HG03565 (cell line): ENCODE measurements around the gene REL.
"Not testable (repeated sequence)": the region's sequence is repeated elsewhere in the genome, so short reads cannot be mapped to it uniquely, and the experiment has no call there.

Experiments used
- ATAC-seq: cut with Tn5 transposase; IDR thresholded peaks from one replicate; pipeline ENCODE4 v1.9.1; 2021; ENCODE audit warnings: mild to moderate bottlenecking, moderate library complexity; ENCODE audit not compliant: unreplicated experiment

The REL gene

DNA sequence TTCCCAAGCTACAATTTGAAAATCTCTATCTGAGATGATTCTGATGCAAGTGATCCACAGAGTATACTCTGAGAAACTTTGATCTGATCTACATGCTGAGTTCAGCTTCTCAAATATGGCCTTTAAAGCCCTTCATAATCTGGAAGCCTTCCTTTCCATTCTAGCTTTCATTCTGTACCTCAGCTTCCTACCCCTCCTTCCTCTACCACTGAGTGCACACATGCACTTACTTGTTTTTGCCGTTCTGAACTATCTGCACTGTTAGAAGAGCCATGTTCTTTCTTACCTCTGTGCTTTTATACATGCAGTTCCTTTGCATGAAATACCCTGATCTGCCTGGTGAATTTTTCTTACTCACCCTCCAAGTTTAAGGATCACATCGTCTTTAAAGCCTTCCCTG, 25.0 kb downstream of the REL start:
- no peak for ATAC-seq

DNA sequence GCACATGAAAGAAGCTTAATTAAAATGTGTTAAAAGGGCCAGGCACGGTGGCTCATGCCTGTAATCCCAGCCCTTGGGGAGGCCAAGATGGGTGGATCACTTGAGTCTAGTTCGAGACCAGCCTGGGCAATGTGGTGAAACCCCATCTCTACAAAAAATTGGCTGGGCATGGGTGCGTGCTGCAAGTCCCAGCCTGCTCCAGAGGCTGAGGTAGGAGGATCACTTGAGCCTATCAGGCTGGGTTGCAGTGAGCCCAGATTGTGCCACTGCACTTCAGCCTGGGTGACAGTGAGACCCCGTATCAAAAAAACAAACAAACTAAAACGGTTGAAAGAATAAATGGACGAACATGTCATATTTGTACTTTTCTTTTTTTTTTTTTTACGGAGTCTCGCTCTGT, 26.0 kb downstream of the REL start:
- ATAC-seq = no peak

GRCh38 chr2:60925994-60926740, 44.8 kb downstream of the REL start:
- no peak for ATAC-seq

DNA sequence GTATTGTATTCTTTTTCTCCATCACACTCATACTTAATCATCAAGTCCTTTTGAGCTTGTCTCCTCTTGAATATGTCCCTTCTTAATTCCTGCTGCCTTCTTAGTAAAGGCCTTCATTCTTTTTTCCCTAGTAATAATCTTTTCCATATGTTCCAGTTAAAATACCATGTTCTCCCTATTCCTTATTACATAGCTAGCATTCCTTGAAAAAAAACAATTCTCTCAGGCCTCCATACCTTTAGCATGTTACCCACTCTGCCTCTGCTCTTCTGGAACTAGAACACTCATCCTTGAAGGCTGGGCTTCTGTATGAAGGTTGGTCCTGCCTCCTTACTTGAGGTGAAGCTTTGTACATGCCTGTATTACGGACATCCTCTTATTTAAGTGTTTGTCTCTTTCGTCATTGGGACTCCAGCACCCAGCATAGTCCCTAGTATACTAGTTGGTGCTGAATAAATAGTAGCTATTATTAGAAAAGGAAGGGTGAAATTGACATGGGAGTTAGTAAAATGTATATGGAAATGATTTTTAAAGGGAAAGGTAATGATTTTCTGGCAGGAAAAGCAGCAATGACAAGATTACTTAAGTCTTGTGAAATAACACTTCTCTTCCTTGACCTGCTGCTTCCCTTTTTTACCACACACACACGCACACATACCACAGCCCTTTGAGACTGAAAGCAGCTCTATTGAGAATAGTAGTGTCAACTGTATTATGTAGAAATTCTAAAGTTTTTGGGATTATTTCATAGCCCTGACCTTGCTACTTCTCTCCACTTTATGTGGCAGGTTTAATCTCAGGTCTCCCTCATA, 45.6 kb downstream of the REL start:
- no peak for ATAC-seq

DNA sequence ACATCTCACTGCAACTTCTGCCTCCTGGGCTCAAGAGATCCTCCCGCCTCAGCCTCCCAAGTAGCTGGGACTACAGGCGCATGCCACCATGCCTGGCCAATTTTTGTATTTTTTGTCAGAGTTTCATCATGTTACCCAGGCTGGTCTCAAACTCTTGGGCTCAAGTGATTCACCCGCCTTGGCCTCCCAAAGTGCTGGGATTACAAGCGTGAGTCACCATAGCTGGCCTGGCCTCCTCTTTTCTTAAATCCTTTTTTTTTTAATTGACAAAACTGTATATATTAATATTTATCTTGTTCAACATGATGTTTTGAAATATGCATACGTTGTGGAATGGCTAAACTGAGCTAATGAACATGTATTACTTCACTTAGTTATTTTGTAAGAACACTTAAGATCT, 50.7 kb downstream of the REL start:
- ATAC-seq = not testable (repeated sequence)

- no peak for ATAC-seq
Observed at GRCh38 chr2:60932954-60933353, 51.6 kb downstream of the REL start.

DNA sequence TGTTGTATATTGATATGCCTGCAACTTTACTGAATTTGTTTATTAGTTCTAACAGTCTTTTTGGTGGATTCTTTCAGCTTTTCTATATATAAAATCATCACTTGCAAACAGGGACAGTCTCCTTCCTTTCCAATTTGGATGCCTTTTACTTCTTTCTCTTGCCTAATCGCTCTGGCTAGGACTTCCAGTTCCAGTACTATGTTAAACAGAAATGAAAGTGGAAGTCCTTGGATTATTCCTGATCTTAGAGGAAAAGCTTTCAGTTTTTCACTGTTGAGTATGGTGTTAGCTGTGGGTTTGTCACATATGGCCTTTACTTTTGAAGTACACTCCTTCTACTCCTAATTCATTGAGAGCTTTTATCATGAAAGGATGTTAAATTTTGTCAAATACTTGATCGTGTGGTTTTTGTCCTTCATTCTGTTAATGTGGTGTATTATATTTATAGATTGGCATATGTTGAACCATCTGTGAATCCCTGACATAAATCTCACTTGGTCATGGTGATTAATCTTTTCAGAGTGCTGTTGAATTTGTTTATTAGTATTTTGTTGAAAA, 52.9 kb downstream of the REL start:
- ATAC-seq = no peak

- ATAC-seq = no peak
Observed at GRCh38 chr2:60936757-60937156, 55.4 kb downstream of the REL start.

DNA sequence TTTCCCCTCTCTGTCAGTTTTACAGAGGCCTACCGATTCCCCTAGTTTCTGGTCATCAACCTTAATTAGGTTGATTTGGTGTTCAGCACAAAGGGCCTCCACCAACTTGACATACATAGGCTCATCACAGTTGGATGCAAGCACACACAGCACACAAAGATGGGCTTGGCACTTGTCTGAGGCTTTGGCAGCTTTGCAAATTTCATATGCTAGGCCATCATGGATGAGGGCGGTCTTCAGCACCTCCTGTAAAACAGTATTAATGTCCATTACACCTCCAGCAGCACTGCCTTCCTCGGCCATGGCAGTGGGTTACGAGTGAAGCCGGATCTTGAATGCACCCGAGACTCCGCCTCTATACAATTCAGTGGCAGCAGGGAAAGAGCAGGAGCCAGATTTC, 56.9 kb downstream of the REL start:
- ATAC-seq = no peak

DNA sequence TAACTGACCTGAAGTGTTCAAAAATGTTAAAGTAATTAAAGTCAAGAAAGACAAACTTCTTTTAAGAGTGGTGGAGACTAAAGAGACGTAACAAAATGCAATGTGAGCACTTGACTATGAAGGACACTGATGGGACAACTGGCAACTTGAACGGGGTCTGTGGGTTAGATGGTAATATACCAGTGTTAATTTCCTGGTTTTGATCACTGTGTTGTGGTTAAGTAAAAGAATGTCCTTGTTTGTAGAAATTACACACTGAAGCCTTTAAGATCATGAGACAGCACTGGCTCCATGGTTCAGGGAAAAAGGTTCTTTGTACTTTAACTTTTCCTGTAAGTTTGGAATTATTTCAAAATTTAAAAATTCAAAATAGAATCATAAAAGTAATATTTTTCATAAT, 58.2 kb downstream of the REL start:
- ATAC-seq = no peak

GRCh38 chr2:60945341-60945740, 64.0 kb downstream of the REL start:
- ATAC-seq = no peak

DNA sequence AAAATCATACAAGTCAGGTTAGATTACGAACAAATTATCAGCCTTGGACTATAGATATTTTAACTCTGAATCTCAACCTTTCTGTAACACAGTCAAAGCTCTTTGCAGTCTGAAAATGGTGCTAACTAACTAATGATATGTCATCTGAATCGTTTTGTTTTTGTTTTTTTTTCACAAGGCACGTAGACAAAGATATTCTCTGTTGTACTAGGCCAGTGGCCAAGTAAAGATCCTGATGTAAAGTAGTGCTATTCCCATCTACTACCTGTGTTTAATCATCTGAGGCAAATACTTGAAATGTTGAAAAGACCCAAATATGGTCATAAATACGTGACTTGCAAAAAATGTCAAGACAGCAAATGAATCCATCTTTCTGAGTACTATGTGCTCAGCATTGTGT, 65.7 kb downstream of the REL start:
- ATAC-seq = no peak

- ATAC-seq = no peak
Observed at GRCh38 chr2:60948161-60948560, 66.8 kb downstream of the REL start.

GRCh38 chr2:60948926-60949579, 67.7 kb downstream of the REL start:
- ATAC-seq = no peak

- no peak for ATAC-seq
Observed at GRCh38 chr2:60954139-60954538, 72.8 kb downstream of the REL start.

- no peak for ATAC-seq
Observed at GRCh38 chr2:60957224-60957623, 75.8 kb downstream of the REL start.

- ATAC-seq = no peak
Observed at GRCh38 chr2:60957643-60958042, 76.3 kb downstream of the REL start.

GRCh38 chr2:60958361-60958760, 77.0 kb downstream of the REL start:
- ATAC-seq = no peak

DNA sequence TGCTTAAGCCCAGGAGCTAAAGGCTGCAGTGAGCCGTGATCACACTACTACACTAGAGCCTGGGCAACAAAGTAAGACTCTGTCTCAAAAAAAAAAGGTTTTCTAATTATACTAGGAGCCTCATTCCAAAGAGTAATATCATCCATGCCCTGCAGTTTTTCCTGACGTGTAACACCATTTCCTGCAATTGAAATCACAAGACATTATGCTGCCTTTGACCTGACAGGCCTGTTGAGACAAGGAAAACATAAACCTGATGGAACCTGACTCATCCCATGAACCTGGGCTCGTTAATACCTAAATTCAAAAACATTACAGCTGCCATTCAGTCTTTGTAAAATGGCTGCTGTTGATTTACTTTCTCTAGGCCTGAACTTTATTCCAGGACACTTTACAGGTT, 77.4 kb downstream of the REL start:
- ATAC-seq = no peak

DNA sequence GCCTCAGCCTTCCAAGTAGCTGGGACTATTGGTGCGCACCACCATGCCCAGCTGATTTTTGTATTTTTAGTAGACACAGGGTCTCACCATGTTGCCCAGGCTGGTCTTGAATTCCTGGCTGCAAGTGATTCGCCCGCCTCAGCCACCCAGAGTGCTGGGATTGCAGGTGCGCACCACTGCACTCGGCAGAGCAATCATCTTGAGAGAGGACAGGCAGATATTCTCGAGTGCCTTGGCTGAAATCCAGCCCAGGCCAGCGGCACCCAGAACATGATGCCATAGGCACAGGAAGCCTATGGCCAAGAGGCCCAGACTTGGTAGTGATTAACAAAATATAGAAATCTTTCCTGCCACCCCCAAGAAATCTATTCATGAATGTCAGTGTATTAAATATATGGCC, 78.1 kb downstream of the REL start:
- ATAC-seq = no peak

- no peak for ATAC-seq
Observed at GRCh38 chr2:60960706-60961105, 79.3 kb downstream of the REL start.

DNA sequence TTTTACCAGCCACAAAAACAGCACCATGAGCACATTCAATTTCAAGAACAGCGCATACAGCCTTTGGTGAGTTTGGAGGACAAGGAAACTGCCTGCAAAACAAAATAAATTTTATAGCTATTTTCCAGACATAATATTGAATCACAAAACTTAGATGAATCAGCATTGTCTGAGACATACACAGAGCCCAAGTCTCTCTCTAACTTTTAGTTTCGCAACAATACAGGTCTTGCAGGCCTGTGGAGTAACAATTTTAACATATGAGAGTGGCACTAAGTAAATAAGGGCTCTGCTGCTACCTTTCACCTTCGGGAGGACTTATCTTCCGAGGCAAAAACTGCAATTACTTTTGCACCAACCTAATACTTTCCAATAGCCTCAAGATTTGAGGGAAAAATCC, 80.1 kb downstream of the REL start:
- ATAC-seq = no peak
